ENCODE measurements around the gene CPA3. TPM values are rescaled to one million over a fixed set of nuclear protein-coding genes. Genes with fewer than 3 reads are reported as not detected.

CPA3 gene
- total and polyA plus RNA-seq, 10 of the 15 experiments (the other 5 are each of a cell fraction or from before 2014, with no cell fraction given) = not detected

DNA sequence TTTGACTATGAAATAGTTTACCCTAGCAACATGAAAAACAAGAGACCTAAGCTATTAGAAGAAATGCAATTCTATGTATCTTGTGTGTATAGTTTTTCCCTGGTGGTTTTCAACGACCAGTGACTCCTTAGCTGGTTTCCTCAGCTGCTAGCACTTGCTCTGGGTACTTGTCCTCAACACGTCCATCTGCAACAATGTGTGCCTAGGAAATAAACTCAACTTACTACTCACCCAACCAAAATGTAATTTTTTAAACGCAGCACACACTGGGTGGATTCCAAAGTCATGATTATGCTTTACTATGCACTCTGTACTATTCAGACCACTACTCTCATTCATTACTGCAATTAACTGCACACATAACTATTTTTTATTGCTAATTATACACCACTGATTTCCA lies 31.0 kb downstream of the CPA3 start:
- TF ChIP-seq EP300 (IDR thresholded peaks at IDR 0.05; ENCODE audit: borderline replicate concordance in 1 of 2, control insufficient read depth in 1 of 2, low read depth in 2 of 2, low read length in 2 of 2) (no peak), PAX8 (IDR thresholded peaks at IDR 0.05) (no peak)
- no peaks in the 10 kb centered on the region for H3K4me1 ChIP-seq (ENCODE audit: control insufficient read depth, insufficient read depth, low read length)
- ATAC-seq (no peak), FAIRE-seq (no peak), DNase-seq (ENCODE audit: low read depth, low spot score) (no peak)
- no TSS peak for BruUV-seq (replicated peaks)
- ChIA-PET POLR2A (no interaction called here), CTCF (interaction anchor here (0.7 to 1.7 kb wide), 2 partner anchors 17 to 49 kb away, joined by 3 to 6 read pairs; no protein-coding TSS in a partner anchor), SMC1A (ENCODE audit: uncharacterized antibody, unreplicated experiment) (interaction anchor here (1.4 kb wide), 1 partner anchor 10 kb away, joined by 3 read pairs; no protein-coding TSS in a partner anchor), RAD21 (ENCODE audit: unreplicated experiment) (no interaction called here)
- intact Hi-C loops (cut with micrococcal nuclease; ENCODE audit: unreplicated experiment) = no loop called here
- no peaks in the 10 kb centered on the region for H4K20me1 ChIP-seq (ENCODE audit: control insufficient read depth, insufficient read depth)
- 17% methylated on average over 3 of the region's 3 CpGs for WGBS (ENCODE audit: insufficient coverage, insufficient replicate concordance, low lambda C conversion rate, missing lambda C conversion rate)
- no peak overlapping the region for H3K4me2 ChIP-seq (ENCODE audit: control insufficient read depth, insufficient read depth)
- H3K36me3 ChIP-seq (ENCODE audit: control insufficient read depth in 2 of 2, insufficient read depth in 2 of 2, low read length in 1 of 2) = no peaks in the 10 kb centered on the region
- H3K9ac ChIP-seq (ENCODE audit: control insufficient read depth, insufficient read depth, low read length) = no peak overlapping the region
- H3K27me3 ChIP-seq (replicated peaks in 1 of 2; ENCODE audit: control insufficient read depth in 2 of 2, insufficient read depth in 2 of 2, low read length in 1 of 2) = no peaks in the 10 kb centered on the region
- H3K9me3 ChIP-seq (replicated peaks; ENCODE audit: control insufficient read depth, insufficient read depth, low read length) = no peaks in the 10 kb centered on the region
- in situ Hi-C loops (cut with MboI) = no loop called here
- H3K4me3 ChIP-seq = no peak overlapping the region
- H3K79me2 ChIP-seq (ENCODE audit: control insufficient read depth, insufficient read depth, low read length) = no peaks in the 10 kb centered on the region
- no peak overlapping the region for H2AFZ ChIP-seq (ENCODE audit: control insufficient read depth, low read depth, low read length)
- no peak overlapping the region for H3K27ac ChIP-seq (ENCODE audit: control insufficient read depth, insufficient read depth)

DNA sequence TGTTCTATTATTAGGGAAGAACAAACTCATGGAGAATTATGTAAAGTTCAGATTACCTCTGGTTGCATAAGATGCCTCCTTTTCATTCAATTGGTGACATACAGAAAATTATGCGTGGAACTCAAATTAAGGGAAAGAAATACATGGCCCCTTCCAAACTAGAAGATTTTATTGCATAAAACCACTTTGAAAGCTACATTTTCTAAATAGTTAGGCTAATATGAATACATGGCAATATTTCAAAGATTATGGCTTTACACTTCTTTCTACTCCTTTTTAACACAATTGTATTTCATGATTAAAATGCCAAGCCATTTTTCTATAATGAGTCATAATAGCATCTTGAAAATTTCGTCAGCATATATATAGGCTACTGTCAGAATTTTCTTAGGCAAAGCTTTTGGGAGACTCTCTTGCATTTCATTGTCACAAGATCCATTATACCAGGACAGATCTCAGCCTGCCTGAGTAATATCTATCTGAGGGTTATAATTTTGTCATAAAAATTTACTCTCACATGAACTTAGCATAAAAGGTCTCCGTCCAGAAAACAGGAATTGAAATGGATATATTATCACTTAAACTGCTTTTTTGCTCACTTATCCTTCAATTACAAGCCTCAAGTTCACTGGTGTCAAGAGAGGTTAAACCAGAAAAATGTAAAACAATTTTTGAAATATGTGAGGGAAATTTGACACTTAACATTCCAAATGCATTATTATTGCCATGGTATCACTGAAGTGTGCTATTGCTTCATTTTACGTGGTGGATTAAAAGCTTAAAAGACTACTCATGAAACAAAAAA lies 37.1 kb downstream of the CPA3 start:
- intact Hi-C loops (cut with micrococcal nuclease; ENCODE audit: unreplicated experiment) = no loop called here
- Histone ChIP-seq H3K79me2 (ENCODE audit: control insufficient read depth, insufficient read depth, low read length) (no peaks in the 10 kb centered on the region), H3K36me3 (ENCODE audit: control insufficient read depth in 2 of 2, insufficient read depth in 2 of 2, low read length in 1 of 2) (no peaks in the 10 kb centered on the region), H4K20me1 (ENCODE audit: control insufficient read depth, insufficient read depth) (no peaks in the 10 kb centered on the region), H3K27ac (ENCODE audit: control insufficient read depth, insufficient read depth) (no peak overlapping the region), H3K4me1 (ENCODE audit: control insufficient read depth, insufficient read depth, low read length) (no peaks in the 10 kb centered on the region), H3K27me3 (replicated peaks in 1 of 2; ENCODE audit: control insufficient read depth in 2 of 2, insufficient read depth in 2 of 2, low read length in 1 of 2) (no peaks in the 10 kb centered on the region), H3K4me2 (ENCODE audit: control insufficient read depth, insufficient read depth) (no peak overlapping the region), H3K9ac (ENCODE audit: control insufficient read depth, insufficient read depth, low read length) (no peak overlapping the region), H3K9me3 (replicated peaks; ENCODE audit: control insufficient read depth, insufficient read depth, low read length) (no peaks in the 10 kb centered on the region), H3K4me3 (no peak overlapping the region), H2AFZ (ENCODE audit: control insufficient read depth, low read depth, low read length) (no peak overlapping the region)
- DNase-seq (ENCODE audit: low read depth, low spot score) (no peak), ATAC-seq (no peak), FAIRE-seq (no peak)
- ChIA-PET RAD21 (ENCODE audit: unreplicated experiment) (no interaction called here), POLR2A (no interaction called here), SMC1A (ENCODE audit: uncharacterized antibody, unreplicated experiment) (interaction anchor here (0.6 kb wide), 1 partner anchor 53 kb away, joined by 3 read pairs; no protein-coding TSS in a partner anchor), CTCF (interaction anchor here (0.7 kb wide), 1 partner anchor 130 kb away, joined by 3 read pairs; no protein-coding TSS in a partner anchor)
- WGBS (ENCODE audit: insufficient coverage, insufficient replicate concordance, low lambda C conversion rate, missing lambda C conversion rate) = 28% methylated on average over 4 of the region's 4 CpGs
- no TSS peak for BruUV-seq (replicated peaks)
- in situ Hi-C loops (cut with MboI) = no loop called here
- TF ChIP-seq BHLHE40 (IDR thresholded peaks at IDR 0.05; ENCODE audit: borderline replicate concordance in 1 of 2, low read depth in 2 of 2, low read length in 1 of 2) (no peak), IRF4 (IDR thresholded peaks at IDR 0.05; ENCODE audit: low read depth, low read length) (no peak), ZNF622 (IDR thresholded peaks at IDR 0.05) (no peak)
